KMS-11 (cell line): ENCODE data around the gene ABL2.

Source experiments
- H2AFZ ChIP-seq: fragments of 200-600 bp; sonication (generic); 2 replicates; pipeline ENCODE4 v1.6.1; 2016; ENCODE audit warnings: antibody characterized with exemption, mixed run types, low read depth
- H3K27ac ChIP-seq: fragments of 200-600 bp; sonication (generic); 2 replicates; pipeline ENCODE4 v1.6.1; 2016; ENCODE audit warnings: mild to moderate bottlenecking, mixed run types
- H3K27me3 ChIP-seq: fragments of 200-600 bp; sonication (generic); 2 replicates; pipeline ENCODE4 v1.6.1; 2017; ENCODE audit warnings: mild to moderate bottlenecking, low read depth, mixed run types, moderate library complexity; ENCODE audit not compliant: insufficient read depth
- H3K36me3 ChIP-seq: fragments of 200-600 bp; sonication (generic); 2 replicates; pipeline ENCODE4 v1.6.1; 2017; ENCODE audit warnings: mild to moderate bottlenecking, mixed run types; ENCODE audit not compliant: insufficient read depth
- H3K4me1 ChIP-seq: fragments of 200-600 bp; sonication (generic); 2 replicates; pipeline ENCODE4 v1.6.1; 2016; ENCODE audit warnings: mild to moderate bottlenecking, low read depth, mixed run types; ENCODE audit not compliant: poor library complexity, severe bottlenecking
- H3K4me2 ChIP-seq: fragments of 200-600 bp; sonication (generic); 2 replicates; pipeline ENCODE4 v1.7.0; 2016; ENCODE audit warnings: mild to moderate bottlenecking, mixed run types
- H3K4me3 ChIP-seq: fragments of 200-600 bp; sonication (generic); IDR thresholded peaks from 2 replicates; pipeline ENCODE4 v1.6.1; 2017; ENCODE audit warnings: low read depth, low read length, mixed read lengths; ENCODE audit not compliant: insufficient read depth
- H3K79me2 ChIP-seq: fragments of 200-600 bp; sonication (generic); 2 replicates; pipeline ENCODE4 v1.6.1; 2016; ENCODE audit warnings: low read depth, mixed run types; ENCODE audit not compliant: insufficient read depth
- H3K9ac ChIP-seq: fragments of 200-600 bp; sonication (generic); 2 replicates; pipeline ENCODE4 v1.6.1; 2016; ENCODE audit warnings: mild to moderate bottlenecking, mixed run types
- H4K20me1 ChIP-seq: fragments of 200-600 bp; sonication (generic); 2 replicates; pipeline ENCODE4 v1.6.1; 2016; ENCODE audit warnings: mild to moderate bottlenecking, mixed run types; ENCODE audit not compliant: insufficient read depth
- TF ChIP-seq, protein P1 (sequence below): fragments of 200-600 bp; sonication (generic); conservative IDR thresholded peaks from 2 replicates; pipeline ENCODE4 v1.6.1; 2017; ENCODE audit warnings: low read depth, mild to moderate bottlenecking, antibody characterized with exemption, low read length, moderate library complexity, mixed read lengths

The ABL2 gene

GRCh38 chr1:179263121-179263520 is 33.6 kb upstream of the ABL2 start:
- no peak overlapping the region for H3K4me2 ChIP-seq
- TF ChIP-seq, protein P1, sequence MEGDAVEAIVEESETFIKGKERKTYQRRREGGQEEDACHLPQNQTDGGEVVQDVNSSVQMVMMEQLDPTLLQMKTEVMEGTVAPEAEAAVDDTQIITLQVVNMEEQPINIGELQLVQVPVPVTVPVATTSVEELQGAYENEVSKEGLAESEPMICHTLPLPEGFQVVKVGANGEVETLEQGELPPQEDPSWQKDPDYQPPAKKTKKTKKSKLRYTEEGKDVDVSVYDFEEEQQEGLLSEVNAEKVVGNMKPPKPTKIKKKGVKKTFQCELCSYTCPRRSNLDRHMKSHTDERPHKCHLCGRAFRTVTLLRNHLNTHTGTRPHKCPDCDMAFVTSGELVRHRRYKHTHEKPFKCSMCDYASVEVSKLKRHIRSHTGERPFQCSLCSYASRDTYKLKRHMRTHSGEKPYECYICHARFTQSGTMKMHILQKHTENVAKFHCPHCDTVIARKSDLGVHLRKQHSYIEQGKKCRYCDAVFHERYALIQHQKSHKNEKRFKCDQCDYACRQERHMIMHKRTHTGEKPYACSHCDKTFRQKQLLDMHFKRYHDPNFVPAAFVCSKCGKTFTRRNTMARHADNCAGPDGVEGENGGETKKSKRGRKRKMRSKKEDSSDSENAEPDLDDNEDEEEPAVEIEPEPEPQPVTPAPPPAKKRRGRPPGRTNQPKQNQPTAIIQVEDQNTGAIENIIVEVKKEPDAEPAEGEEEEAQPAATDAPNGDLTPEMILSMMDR = no peak
- no peak overlapping the region for H3K9ac ChIP-seq
- no peaks in the 10 kb centered on the region for H3K27me3 ChIP-seq
- H3K27ac ChIP-seq = no peak overlapping the region
- H2AFZ ChIP-seq = no peak overlapping the region
- H3K4me1 ChIP-seq = no peaks in the 10 kb centered on the region
- H3K36me3 ChIP-seq = no peaks in the 10 kb centered on the region
- no peak overlapping the region for H3K4me3 ChIP-seq
- H4K20me1 ChIP-seq = no peaks in the 10 kb centered on the region
- H3K79me2 ChIP-seq = no peaks in the 10 kb centered on the region

DNA sequence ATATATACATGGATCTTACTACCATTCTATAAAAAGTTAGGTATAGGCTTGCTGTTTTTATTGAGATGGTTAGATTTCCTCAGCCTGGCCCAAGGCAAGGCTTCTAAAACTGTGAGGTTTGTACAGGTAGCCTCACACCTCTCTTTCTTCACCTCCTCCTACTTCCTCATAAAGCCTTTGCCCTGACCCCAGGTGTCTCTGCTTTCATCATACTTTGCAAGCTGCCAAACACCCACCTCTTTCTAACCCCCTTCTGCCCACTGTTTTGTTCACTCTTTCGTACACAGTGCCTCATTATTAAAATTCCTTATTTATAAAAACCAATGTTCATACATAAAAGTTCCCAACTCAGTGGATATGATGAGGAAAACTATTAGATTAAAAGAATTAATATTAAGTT is 32.7 kb upstream of the ABL2 start:
- Histone ChIP-seq H2AFZ (no peak overlapping the region), H3K27me3 (no peaks in the 10 kb centered on the region), H3K4me1 (no peaks in the 10 kb centered on the region), H3K79me2 (no peaks in the 10 kb centered on the region), H3K4me3 (no peak overlapping the region), H3K9ac (no peak overlapping the region), H4K20me1 (no peaks in the 10 kb centered on the region), H3K4me2 (no peak overlapping the region), H3K36me3 (no peaks in the 10 kb centered on the region), H3K27ac (no peak overlapping the region)
- TF ChIP-seq, protein P1 = no peak

DNA sequence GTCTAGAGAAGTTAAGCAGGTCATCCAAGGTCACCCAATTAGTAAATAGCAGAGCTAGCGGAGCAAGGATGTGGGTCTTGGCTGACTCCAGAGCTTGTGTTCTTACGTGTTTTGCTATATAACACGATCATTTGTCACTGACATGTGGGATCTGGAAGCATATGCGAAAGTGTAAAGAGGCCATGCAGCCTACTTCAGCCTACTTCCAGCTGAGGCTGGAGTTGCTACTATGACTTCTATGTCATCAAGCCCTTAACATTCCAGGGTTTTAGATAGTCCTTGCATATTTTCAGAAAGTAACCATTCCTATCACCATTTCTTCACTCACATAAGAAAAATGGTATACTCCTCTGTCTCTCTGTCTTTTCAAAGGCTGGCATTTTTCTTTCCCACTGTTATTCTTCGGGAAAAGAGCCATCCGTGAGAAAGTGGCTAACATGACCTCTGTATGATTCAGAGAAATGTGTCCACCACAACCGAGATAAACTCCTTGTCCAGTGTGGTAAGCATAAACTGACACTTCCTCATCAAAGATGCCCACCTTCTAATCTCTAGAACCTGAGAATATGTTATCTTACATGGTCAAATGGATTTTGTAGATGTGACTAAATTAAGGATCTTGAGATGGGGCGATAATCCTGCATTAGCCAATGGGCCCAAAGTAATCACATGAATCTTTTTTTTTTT is 24.0 kb upstream of the ABL2 start:
- H4K20me1 ChIP-seq = no peaks in the 10 kb centered on the region
- H3K27ac ChIP-seq = no peak overlapping the region
- no peaks in the 10 kb centered on the region for H3K4me1 ChIP-seq
- no peak overlapping the region for H3K9ac ChIP-seq
- no peak overlapping the region for H3K4me2 ChIP-seq
- no peaks in the 10 kb centered on the region for H3K27me3 ChIP-seq
- no peaks in the 10 kb centered on the region for H3K79me2 ChIP-seq
- no peak overlapping the region for H2AFZ ChIP-seq
- no peaks in the 10 kb centered on the region for H3K36me3 ChIP-seq
- H3K4me3 ChIP-seq = no peak overlapping the region
- TF ChIP-seq, protein P1 = no peak

GRCh38 chr1:179252606-179253005 is 23.1 kb upstream of the ABL2 start:
- Histone ChIP-seq H3K4me3 (no peak overlapping the region), H3K4me2 (no peak overlapping the region), H3K4me1 (no peaks in the 10 kb centered on the region), H3K79me2 (no peaks in the 10 kb centered on the region), H2AFZ (no peak overlapping the region), H3K27me3 (no peaks in the 10 kb centered on the region), H3K36me3 (no peaks in the 10 kb centered on the region), H3K9ac (no peak overlapping the region), H4K20me1 (no peaks in the 10 kb centered on the region), H3K27ac (no peak overlapping the region)
- TF ChIP-seq, protein P1 = no peak
